Calu3 (cell line): Measurements from ENCODE around the gene CCL14. TPM values are rescaled to one million over a fixed set of nuclear protein-coding genes. Genes with fewer than 3 reads are reported as not detected.
"Not testable (repeated sequence)": the region's sequence is repeated elsewhere in the genome, so short reads cannot be mapped to it uniquely, and the experiment has no call there.

ENCODE experiments used
- BruUV-seq: library from RNA; stranded (reverse); fragments of 400-500 nt; replicated peaks from 2 replicates; lab custom pipeline; 2021; lab: Mats Ljungman, UMichigan
- CTCF ChIA-PET: fragments of 300-600 bp; sonication (Branson Sonifier 250); formaldehyde crosslinking; loops from one replicate; lab custom pipeline; 2022; ENCODE audit warnings: antibody characterized with exemption; lab: Charles Lee
- DNase-seq: peaks from one replicate; pipeline ENCODE4 v3.0.0; 2022
- H3K27ac Mint-ChIP-seq: one replicate; pipeline ENCODE4 v1.8.0; 2022; ENCODE audit warnings: mixed read lengths; ENCODE audit not compliant: unreplicated experiment
- H3K27me3 Mint-ChIP-seq: one replicate; pipeline ENCODE4 v1.8.0; 2022; ENCODE audit warnings: mixed read lengths; ENCODE audit not compliant: unreplicated experiment
- H3K36me3 Mint-ChIP-seq: one replicate; pipeline ENCODE4 v1.8.0; 2022; ENCODE audit warnings: mild to moderate bottlenecking, moderate library complexity, mixed read lengths; ENCODE audit not compliant: insufficient read depth, unreplicated experiment
- H3K4me1 Mint-ChIP-seq: one replicate; pipeline ENCODE4 v1.8.0; 2022; ENCODE audit warnings: mild to moderate bottlenecking, low read depth, mixed read lengths; ENCODE audit not compliant: unreplicated experiment
- H3K4me3 Mint-ChIP-seq: one replicate; pipeline ENCODE4 v1.8.0; 2022; ENCODE audit warnings: mild to moderate bottlenecking, low read depth, moderate library complexity, mixed read lengths; ENCODE audit not compliant: unreplicated experiment
- H3K9me3 Mint-ChIP-seq: one replicate; pipeline ENCODE4 v1.8.0; 2022; ENCODE audit warnings: low read depth, mixed read lengths; ENCODE audit not compliant: unreplicated experiment
- intact Hi-C: fragments of 100-400 bp; cut with micrococcal nuclease; formaldehyde crosslinking; loops from one replicate; pipeline ENCODE4 v1.10.0; 2022; ENCODE audit not compliant: unreplicated experiment
- total RNA-seq: library from RNA; stranded (reverse); gene quantifications from 2 replicates; pipeline ENCODE4 v1.2.3, GENCODE V29; 2022
- TF ChIP-seq, protein P1 (sequence below): fragments of 200-600 bp; IDR thresholded peaks from one replicate; pipeline ENCODE4 v1.8.0; 2022; ENCODE audit warnings: antibody characterized with exemption; ENCODE audit not compliant: unreplicated experiment

The CCL14 gene
- total RNA-seq, 1 experiment from 2014 or later: not detected

DNA sequence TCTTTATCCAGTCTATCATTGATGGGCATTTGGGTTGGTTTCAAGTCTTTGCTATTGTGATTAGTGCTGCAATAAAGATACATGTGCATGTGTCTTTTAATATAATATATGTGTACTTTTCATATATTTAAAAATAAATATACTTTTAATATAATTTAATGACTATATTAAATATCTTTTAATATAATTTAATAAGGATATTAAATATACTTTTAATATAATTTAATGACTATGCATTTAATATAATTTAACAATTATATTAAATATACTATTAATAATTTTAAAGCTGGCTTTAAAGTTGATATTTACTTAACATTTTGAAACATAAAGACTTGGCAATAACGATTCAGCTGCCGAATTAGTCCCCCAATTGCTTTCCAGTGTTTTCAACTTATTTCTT, 30.0 kb upstream of the CCL14 start:
- Mint-ChIP-seq H3K36me3 (no peaks in the 10 kb centered on the region), H3K4me1 (no peaks in the 10 kb centered on the region), H3K9me3 (no peaks in the 10 kb centered on the region), H3K4me3 (no peak overlapping the region), H3K27ac (no peak overlapping the region), H3K27me3 (peaks cover 73% of the 10 kb centered on the region)
- DNase-seq: no peak
- TF ChIP-seq, protein P1, sequence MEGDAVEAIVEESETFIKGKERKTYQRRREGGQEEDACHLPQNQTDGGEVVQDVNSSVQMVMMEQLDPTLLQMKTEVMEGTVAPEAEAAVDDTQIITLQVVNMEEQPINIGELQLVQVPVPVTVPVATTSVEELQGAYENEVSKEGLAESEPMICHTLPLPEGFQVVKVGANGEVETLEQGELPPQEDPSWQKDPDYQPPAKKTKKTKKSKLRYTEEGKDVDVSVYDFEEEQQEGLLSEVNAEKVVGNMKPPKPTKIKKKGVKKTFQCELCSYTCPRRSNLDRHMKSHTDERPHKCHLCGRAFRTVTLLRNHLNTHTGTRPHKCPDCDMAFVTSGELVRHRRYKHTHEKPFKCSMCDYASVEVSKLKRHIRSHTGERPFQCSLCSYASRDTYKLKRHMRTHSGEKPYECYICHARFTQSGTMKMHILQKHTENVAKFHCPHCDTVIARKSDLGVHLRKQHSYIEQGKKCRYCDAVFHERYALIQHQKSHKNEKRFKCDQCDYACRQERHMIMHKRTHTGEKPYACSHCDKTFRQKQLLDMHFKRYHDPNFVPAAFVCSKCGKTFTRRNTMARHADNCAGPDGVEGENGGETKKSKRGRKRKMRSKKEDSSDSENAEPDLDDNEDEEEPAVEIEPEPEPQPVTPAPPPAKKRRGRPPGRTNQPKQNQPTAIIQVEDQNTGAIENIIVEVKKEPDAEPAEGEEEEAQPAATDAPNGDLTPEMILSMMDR: no peak
- intact Hi-C loops: no loop called here
- CTCF ChIA-PET: no interaction called here
- BruUV-seq: no TSS peak

DNA sequence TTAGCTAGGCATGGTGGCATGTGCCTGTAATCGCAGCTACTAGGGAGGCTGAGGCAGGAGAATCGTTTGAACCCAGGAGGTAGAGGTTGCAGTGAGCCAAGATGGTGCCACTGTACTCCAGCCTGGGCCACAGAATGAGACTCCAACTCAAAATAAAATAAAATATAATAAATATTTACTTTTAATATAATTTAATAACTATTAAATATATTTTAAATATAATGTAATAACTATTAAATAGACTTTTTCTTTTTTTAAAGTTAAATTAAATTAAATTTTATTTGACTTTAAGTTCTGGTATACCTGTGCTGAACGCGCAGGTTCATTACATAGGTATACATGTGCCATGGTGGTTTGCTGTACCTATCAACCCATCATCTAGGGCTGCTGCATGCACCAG, 29.4 kb upstream of the CCL14 start:
- H3K4me1 Mint-ChIP-seq, H3K4me3 Mint-ChIP-seq, intact Hi-C loops: not testable (repeated sequence)

DNA sequence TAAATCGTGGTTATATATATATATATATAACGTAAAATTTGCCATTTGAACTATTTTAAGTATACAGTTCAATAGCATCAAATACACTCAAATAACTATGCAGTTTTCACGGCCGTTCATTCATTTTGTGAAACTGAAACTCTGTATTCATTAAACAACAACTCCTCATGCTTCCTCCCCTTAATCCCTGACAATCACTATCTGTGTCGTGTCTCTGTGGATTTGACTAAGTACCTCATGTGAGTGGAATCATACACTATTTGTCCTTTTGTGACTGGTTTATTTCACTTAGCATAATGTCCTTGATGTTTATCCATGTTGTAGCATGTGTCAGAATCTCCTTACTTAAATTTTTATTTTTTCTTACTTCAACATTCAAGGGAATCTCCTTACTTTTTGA, 28.4 kb upstream of the CCL14 start:
- peaks cover 73% of the 10 kb centered on the region for H3K27me3 Mint-ChIP-seq
- intact Hi-C loops: no loop called here
- no peak for DNase-seq
- no peaks in the 10 kb centered on the region for H3K9me3 Mint-ChIP-seq
- BruUV-seq: no TSS peak
- no peak overlapping the region for H3K4me3 Mint-ChIP-seq
- no peaks in the 10 kb centered on the region for H3K36me3 Mint-ChIP-seq
- TF ChIP-seq, protein P1: no peak
- H3K4me1 Mint-ChIP-seq: no peaks in the 10 kb centered on the region
- no peak overlapping the region for H3K27ac Mint-ChIP-seq
- CTCF ChIA-PET: no interaction called here

More for the DNA sequence above, 29.4 kb upstream of the CCL14 start:
- BruUV-seq, H3K27ac Mint-ChIP-seq, DNase-seq, CTCF ChIA-PET, H3K36me3 Mint-ChIP-seq, H3K9me3 Mint-ChIP-seq: not testable (repeated sequence)
- H3K27me3 Mint-ChIP-seq: peaks cover 73% of the 10 kb centered on the region

DNA sequence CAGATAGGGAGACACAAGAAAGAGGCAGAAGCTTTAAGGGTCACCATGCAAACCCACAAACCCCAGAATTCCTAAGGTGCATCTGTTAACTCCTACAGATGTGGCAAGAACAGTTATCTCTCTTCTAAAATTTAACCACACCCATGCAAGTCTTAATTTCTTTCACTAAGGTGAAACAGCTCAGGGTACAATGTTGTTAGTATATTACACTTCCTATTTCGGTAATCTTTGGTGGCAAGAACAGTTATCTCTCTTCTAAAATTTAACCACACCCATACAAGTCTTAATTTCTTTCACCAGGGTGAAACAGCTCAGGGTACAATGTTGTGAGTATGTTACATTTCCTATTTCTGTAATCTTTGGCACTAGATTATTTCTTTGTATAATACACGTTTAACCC, 24.7 kb upstream of the CCL14 start:
- Mint-ChIP-seq H3K27ac (no peak overlapping the region), H3K36me3 (no peaks in the 10 kb centered on the region), H3K9me3 (no peaks in the 10 kb centered on the region), H3K27me3 (peaks cover 51% of the 10 kb centered on the region), H3K4me3 (no peak overlapping the region), H3K4me1 (no peaks in the 10 kb centered on the region)
- TF ChIP-seq, protein P1: no peak
- DNase-seq: no peak
- CTCF ChIA-PET: no interaction called here
- intact Hi-C loops: no loop called here
- BruUV-seq: no TSS peak

DNA sequence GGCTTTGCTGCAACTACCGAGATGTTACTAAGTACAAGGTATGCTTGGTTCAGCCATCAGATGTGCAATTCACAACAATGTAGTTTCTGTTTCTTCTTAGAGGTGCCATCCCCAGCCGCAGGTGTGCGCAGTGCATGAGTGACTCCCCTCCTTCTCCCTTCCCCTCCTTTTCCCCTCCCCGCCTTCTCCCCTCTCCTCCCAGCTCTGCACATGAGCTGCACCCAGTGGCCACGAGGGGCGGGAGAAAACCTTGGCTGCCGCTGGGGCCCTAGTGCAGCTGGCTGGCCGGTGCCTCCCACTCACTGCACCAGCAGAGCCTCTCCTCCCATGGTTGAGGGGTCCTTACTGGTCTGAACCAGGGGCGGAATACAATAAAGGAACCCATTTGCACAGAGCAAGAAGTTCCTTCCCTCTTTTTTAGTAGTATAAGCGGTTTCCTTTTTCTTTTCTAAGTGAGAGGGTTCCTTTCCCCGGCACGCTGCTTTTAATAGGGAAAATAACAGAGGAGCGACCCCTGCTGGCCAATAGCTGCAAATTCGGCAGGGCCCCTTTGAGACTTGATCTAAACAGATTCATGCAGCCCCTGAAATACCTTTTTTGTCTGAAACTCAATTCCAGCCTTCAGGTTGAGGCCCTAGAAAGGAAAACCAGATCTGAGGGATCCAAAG, 22.6 kb upstream of the CCL14 start:
- TF ChIP-seq, protein P1: peak; percentile 50
- H3K9me3 Mint-ChIP-seq: no peaks in the 10 kb centered on the region
- no peak overlapping the region for H3K27ac Mint-ChIP-seq
- no peak for DNase-seq
- peaks cover 44% of the 10 kb centered on the region for H3K27me3 Mint-ChIP-seq
- CTCF ChIA-PET: interaction anchor here (0.6 kb wide), 1 partner anchor 9 kb away, joined by 4 read pairs; no protein-coding TSS in a partner anchor
- no peak overlapping the region for H3K4me3 Mint-ChIP-seq
- intact Hi-C loops: no loop called here
- BruUV-seq: no TSS peak
- H3K4me1 Mint-ChIP-seq: no peaks in the 10 kb centered on the region
- H3K36me3 Mint-ChIP-seq: no peaks in the 10 kb centered on the region
